Retina (tissue), 1 donor: ENCODE results near the gene MAP2.

Experiments used
- DNase-seq: peaks from one replicate; pipeline ENCODE4 v3.0.0-alpha.2; 2016

Gene MAP2

GRCh38 chr2:209423562-209424198, at the start of gene MAP2:
Gene MAP2 (plus strand): TSS chr2:209424047. CDS start chr2:209653171, 229,124 bp downstream.
- DNase-seq, result peak; percentile 89

GRCh38 chr2:209376686-209377085, 47.2 kb upstream of the MAP2 start:
- DNase-seq, result no peak

GRCh38 chr2:209380293-209380692, 43.6 kb upstream of the MAP2 start:
- DNase-seq, result no peak

- no peak for DNase-seq
These were observed 42.8 kb upstream of the MAP2 start for GRCh38 chr2:209381091-209381490.

- DNase-seq, result no peak
These were observed 41.1 kb upstream of the MAP2 start for GRCh38 chr2:209382775-209383174.

GRCh38 chr2:209383212-209383611, 40.6 kb upstream of the MAP2 start:
- DNase-seq, result no peak

- no peak for DNase-seq
These were observed 36.5 kb upstream of the MAP2 start for GRCh38 chr2:209387389-209387788.

- DNase-seq, result no peak
These were observed 35.3 kb upstream of the MAP2 start for GRCh38 chr2:209388446-209389037.

GRCh38 chr2:209389171-209389618, 34.7 kb upstream of the MAP2 start:
- DNase-seq, result peak; percentile 21

GRCh38 chr2:209390839-209391238, 33.0 kb upstream of the MAP2 start:
- DNase-seq, result no peak

- no peak for DNase-seq
These were observed 32.0 kb upstream of the MAP2 start for GRCh38 chr2:209391776-209392401.

GRCh38 chr2:209395229-209395628, 28.6 kb upstream of the MAP2 start:
- DNase-seq, result no peak

- DNase-seq, result no peak
These were observed 28.2 kb upstream of the MAP2 start for GRCh38 chr2:209395652-209396051.

- DNase-seq, result no peak
These were observed 25.4 kb upstream of the MAP2 start for GRCh38 chr2:209398463-209398862.

GRCh38 chr2:209401788-209402187, 22.1 kb upstream of the MAP2 start:
- DNase-seq, result no peak

- no peak for DNase-seq
These were observed 12.6 kb upstream of the MAP2 start for GRCh38 chr2:209411296-209411695.

- DNase-seq, result no peak
These were observed 12.1 kb upstream of the MAP2 start for GRCh38 chr2:209411718-209412117.

- DNase-seq, result no peak
These were observed 10.4 kb upstream of the MAP2 start for GRCh38 chr2:209413311-209414014.

GRCh38 chr2:209416913-209417312, 6.9 kb upstream of the MAP2 start:
- no peak for DNase-seq

- no peak for DNase-seq
These were observed 1.6 kb upstream of the MAP2 start for GRCh38 chr2:209422191-209422754.

- peak; percentile 74 for DNase-seq
These were observed 403 bp downstream of the MAP2 start for GRCh38 chr2:209424199-209424701.

GRCh38 chr2:209424781-209425470, 1.1 kb downstream of the MAP2 start:
- peak; percentile 62 for DNase-seq
